HG02759 (cell line): ENCODE measurements around the gene SLC23A1.
"Not testable (repeated sequence)": the region's sequence is repeated elsewhere in the genome, so short reads cannot be mapped to it uniquely, and the experiment has no call there.

Source experiments
- ATAC-seq: cut with Tn5 transposase; IDR thresholded peaks from one replicate; pipeline ENCODE4 v1.9.1; 2021; ENCODE audit warnings: mild to moderate bottlenecking, moderate library complexity; ENCODE audit not compliant: unreplicated experiment

Gene SLC23A1

DNA sequence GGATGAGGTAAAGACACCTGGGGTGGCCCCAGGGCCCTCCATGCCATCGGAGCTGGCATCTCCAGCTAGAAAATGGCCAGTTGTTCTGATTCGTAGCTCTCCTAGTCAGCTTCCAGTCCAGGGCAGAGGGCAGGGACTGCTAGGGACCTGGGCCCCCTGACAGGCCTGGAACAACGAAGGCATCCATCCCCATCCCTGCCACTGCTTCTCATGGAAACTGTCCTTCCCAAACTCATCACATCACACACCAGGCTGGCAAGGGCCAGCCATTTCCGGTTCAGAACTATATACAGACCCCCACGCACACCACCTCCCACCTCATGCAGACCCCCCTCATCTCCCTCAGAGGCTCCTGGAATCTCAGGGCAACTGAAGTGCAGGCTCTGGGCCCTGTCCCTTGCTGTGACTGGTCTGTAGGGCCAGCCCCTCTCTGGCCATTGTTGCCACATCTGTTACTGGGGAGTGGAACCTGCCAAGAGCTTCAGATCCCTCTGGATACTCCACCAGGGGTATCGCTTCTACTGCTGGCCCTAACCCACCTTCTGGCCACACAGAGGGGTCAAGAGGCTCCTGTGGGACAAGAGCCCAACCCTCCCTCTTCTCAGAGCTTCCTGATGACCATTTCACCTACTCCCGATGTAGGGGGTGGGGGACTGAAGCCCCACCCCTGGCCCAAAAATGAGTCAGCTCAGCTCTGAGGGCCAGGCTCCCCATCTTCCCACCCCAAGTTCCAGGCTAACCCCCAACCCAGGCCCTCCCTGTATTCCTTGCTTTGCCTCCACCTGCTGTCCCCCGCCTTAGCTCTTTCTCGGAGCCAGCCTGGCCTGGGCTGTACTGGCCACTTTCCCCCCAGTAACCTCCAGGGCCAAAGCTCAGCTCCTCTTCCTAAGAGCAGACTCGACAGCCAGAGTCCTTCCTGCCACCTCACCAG lies 7.8 kb upstream of the SLC23A1 start:
- ATAC-seq, result no peak

DNA sequence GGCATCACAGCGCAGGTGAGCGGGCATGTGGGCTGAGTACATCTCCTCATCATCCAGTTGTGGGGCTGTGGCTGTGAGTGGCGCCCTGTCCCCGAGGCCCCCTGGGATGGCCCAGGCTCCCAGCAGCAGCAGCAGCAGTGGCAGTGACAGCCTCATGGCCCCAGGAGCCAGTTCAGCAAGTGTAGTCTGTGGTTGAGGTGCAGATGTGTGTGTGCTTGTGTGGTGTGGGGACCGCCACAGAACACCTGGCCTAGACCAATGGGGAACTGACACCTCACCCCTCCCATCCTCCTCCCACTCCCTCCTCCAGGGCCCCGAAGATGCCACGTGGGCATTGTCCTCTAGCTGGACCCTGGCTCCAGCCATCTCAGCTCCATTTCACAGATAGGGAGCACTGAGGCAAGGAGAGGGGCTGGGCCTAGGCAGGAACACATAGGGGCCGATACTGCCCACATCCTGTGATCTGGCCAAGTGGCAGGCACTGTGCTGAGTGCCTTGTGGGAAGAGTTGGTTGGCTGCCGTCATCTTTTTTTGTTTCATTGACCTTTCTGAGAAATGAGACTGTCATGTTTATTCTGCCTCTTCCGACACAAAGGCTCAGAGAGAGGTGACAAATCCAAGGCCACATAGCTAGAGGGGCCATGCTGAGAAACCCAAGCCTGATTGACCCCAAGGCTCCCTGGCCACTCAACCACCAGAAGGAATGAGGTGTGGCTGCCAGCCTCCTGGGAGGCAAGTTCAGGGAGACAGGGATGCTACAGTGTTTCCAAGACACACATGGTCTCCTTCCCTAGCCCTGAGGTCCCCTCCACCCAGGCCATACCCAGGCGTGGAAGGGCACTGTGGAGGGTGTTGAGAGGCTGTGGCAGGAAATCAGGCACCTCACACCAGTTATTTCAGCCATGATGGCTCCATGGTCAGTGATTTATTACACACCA lies 6.9 kb upstream of the SLC23A1 start, which contains the start of gene MZB1:
TSS of gene MZB1 (minus strand) at position 213 of the 938 bp plus-strand sequence. CDS start at position 156, 57 bp downstream.
- peak; percentile 46 for ATAC-seq

DNA sequence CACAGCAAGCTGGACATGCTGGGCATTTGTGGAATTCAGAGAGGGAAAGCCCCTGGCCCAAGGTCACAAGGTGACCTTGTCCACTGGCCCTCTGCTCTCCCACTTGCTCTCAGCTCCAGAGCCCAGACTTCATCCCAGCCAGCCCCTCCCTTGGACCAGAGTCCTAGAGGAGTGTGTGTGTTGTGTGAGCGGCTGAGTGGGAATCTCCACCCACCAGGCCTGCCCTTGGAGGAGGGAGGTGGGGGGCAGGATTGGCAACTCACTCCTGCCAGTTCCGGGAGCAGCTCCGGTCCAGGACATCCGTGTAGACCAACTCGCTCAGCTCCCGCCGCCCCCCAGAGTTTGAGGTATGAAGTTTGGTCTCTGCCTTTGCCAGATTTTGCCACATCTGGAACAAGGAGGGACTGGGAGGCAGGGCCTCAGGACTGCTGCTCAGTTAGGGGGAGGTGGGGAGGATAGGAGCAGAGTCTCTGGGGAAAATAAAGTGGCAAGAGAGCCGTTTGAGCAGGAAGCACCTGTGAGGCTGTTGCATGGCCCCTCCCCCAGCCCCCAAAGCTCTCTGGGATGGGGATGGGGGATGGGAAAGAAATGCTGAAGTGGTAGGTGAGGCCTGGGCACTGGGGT lies 5.2 kb upstream of the SLC23A1 start:
- no peak for ATAC-seq

DNA sequence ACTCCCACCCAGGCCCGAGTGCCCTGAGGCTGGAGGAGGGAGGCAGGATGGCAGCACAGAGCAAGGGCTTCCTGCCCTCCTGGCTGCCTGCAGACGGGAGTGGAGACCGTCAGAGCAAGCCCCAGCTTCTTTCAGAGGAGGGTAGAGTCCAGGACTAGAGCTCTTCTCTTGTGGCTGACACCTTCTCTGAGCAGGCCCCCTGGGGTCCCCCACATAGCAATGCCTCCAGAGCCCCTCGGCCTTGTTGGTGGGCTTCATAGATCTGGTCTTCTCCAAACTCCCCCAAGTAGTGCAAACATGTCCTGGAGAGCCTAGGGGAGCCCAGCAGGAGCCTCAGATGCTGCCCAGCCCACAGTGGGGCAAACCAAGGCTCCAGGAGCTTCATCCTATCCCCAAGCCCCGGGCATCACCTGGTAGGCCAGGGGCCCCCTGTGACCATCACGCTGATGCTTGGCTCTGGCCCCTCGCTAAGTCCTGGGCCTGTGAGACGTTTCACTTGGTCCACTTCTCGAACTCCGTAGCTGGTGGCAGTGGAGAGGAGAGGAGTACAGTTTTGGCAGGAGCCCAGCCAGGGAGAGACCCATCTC lies 4.6 kb upstream of the SLC23A1 start:
- no peak for ATAC-seq

DNA sequence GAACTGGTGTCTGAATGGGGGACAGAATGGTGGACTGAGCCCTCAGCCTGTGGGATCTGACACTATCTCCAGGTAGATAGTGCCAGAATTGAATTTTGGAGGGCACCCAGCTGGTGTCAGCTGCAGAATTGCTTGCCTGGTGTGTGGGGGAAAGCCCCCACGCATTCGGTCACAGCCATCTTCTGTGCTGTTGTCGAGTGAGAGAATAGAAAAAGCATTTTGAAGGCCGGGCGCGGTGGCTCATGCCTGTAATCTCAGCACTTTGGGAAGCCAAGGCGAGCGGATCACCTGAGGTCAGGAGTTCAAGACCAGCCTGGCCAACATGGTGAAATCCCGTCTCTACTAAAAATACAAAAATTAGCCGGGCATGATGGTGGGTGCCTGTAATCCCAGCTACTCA lies 3.9 kb upstream of the SLC23A1 start:
- not testable (repeated sequence) for ATAC-seq

DNA sequence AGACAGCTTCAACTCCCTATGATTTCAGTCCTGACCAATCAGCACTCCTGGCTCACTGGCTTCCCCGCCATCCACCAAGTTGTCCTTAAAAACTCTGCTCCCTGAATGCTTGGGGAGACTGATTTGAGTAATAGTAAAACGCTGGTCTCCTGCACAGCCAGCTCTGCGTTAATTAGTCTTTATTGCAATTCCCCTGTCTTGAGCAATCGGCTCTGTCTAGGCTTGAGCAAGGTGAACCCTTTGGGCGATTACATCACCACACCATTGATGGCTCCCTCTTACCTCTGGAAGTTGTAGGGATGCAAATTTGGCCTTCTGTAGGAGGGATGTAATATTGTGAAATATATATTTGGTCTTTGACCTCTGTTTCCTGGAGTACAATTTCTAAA lies 2.9 kb upstream of the SLC23A1 start:
- ATAC-seq, result no peak

DNA sequence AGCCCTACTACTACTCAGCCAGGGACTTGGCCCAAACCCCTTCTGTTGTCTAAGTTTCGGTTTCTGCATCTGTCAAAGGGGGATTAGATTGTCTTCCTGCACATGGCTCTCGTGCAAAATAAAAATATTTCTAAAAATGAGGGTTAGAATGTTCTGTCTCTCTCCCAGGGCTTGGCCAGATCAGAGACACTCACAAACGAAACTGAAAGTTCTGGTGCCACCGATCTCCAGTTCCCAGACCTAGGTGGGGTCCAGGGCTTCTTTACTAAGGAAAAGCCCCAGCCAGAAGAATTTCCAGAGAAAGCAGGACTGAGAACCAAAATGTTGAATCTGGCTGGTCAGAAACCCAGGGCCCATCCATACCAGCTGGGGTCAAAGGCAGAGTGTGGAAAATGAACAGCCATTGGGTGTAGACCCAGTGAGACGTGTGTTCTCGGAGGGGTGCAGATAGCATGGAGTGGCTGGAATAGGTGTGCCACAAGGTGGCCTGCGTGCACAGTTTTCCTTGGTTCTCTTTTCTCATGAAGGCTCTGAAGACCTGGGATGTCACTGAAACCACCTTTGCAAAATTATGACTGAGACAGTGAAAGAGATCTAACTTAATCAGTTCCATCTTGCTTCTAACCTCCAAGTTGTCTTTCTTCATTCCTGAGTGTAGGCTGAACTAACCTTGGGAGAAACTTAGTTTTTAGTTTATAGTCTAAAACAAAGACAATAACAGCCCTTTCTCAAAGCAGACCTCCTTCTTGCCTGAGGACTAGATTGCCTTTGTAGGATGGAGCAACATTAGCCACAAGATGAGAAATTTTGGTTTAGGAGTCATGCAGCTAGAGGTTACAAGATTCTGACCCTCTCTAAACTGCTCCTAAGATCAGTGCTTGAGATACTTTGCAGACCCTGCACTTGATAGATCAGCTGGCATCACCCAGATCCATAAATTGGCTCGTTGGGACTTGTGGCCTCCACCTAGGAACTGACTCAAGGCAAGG lies 2.3 kb upstream of the SLC23A1 start:
- no peak for ATAC-seq

DNA sequence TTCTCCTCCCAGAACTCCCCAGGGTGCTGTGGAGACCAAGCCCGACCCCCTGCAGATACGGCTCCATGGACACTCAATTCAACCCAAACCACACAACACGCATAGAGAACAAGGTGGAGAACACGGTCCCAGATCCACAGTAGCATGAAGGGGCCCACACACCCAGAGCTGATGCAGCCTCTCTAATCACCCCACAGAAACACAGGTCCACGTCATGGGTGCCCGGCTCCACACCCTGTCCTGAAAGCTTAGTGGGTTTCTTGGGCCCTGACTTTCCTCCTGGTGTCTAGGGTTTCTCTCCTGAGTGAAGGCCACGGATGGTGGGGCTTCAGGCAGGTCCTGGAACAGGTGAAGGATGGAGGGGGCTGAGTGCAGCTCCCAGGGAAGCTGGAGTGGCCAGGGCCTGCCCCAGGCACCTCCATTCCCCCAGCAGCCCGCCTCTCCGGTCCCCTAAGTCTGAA lies 1.5 kb upstream of the SLC23A1 start:
- no peak for ATAC-seq

DNA sequence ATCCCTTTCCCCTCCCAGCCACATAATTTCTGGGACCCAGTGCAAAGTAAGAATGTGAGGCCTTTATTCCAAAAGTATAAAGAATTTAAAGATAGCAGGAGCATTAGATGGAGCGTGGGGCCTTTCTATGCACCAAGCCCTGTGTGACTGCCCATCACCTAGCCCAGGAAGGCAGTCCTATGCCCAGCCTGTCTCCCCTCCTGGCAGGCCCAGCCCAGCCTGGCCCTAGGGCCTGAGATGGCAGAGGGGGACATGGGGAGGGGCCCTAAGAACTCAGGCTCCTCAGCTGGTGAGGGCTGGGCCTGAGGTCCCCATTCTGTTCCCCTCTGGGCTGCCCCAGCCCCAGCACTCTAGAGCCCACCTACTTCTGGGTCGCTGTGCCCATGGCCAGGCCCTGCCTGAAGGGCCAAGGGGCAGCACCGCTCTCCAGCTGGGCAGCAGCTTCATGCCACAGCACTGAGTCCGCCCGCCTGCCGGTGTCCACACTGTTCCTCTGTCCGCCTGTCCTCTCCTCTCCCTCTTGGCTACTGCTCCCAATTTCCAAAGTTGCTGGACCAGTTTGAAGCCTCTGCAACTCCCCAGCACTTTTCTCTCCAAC lies 995 bp upstream of the SLC23A1 start:
- no peak for ATAC-seq

DNA sequence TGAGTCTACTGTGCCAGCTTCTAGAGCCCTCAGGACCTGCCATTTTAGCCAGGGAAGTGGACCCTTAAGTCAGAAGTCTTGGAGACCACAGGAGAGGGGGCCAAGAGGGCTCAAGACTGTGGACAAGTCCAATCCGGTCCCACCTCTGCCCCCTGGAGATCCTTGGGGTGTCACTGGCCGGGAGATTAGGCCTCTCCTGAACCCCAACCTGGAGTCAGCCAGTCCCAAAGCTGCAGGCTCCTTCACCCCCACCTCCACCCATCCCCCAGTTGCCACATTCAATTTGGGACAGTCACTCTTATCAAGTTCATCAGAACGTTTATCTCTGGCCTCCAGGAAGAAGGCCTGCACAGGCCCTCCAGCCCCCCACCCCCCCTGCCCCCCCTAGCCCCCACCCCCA lies 290 bp downstream of the SLC23A1 start:
- no peak for ATAC-seq

DNA sequence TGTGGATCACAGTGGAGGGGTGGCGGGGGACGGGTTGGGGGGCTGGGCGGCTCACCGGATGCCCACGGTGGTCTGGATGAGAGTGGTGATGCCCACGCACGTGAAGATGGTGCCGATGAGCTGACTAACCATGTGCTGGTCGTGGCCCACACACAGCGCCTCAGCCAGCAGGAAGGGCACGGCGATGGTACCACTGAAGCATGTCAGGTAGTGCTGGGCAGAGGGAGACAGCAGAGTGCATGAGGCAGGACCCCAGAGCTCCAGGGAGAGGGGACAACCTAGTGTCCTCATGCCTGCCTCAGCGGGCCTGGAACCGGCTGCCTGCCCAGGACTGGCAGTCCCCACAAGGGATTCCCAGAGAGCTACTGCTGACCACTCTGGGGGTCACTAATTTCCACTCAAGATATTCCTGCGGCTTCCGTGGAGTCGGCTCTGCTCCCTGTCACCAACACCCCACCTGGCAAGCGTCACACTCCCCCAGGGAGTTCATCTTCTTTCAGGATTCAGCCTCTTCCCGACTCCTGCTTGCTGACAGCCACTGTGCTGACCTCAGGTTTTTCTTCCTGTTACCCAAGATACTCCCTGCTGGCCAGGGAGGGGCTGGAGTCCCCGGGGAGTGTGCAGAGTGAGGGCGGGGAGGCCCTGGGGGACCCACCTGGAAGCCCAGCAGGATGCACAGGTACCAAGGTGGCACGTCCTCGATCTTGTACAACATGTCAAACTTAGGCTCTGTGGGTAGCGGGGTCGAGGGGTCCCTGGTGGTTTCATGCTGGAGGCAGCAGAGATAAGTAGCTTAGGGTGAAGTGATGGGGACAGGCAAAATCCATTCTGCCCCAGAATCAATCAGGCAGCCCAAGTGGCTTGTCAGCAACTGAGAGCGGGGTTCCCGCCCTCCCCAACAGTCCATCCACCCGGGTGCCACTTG lies 998 bp downstream of the SLC23A1 start:
- no peak for ATAC-seq

DNA sequence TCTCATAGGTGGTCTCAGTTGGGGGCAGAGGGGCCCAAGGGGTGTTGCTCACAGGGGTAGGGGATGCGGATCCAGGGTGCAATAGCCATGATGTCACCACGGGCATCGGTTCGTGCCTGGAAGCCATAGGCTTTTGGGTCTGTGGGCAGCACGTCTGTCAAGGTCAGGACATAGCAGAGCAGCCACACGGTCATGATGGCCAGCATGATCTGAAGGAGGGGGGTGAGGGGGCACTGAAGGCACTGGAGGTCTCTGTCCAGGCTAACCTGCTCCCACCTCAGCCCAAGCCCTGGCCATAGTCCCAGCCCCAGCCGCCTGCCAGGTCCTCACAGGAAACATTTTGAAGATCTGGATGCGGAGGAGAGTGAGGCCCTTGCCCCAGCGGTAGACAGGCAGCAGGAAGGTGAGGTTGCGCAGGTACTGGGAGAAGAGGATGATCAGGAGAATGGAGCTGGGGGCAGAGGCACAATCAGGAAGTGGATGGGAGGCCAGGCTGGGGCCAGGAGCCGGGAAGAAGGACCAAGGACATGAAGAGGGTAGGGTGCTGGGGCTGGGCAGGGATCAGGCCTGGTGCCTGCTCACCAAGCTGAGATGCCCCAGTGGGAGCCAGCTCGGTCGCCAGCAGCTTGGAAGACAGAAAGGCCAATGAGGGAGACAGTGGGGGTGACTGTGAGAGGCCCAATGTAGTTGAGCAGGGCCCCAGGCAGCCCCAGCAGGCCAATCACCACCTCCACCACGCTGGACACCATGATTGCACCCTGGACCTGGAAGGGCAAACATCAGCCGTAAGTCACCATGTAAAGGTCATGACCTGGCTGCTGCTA lies 3.3 kb downstream of the SLC23A1 start:
- no peak for ATAC-seq

DNA sequence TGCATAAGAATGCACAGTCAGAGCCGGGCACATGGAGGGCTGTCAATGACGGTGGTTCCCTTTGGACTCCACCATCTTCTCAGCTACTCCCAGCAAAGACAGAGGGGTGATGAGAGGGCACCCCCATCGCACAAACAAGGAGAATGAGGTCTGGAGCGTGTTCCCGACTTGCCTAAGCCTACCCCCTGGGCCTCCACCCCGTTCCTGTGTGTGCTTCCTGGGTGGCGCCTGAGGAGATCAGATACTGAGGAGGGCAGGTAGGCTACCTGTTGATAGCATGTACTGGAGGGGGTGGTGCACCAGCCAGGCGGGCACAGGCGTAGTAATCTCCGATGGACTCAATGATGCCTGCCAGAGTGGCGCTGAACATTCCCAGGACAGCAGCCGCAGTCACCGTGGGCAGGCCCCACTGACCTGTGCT lies 4.1 kb downstream of the SLC23A1 start:
- no peak for ATAC-seq

DNA sequence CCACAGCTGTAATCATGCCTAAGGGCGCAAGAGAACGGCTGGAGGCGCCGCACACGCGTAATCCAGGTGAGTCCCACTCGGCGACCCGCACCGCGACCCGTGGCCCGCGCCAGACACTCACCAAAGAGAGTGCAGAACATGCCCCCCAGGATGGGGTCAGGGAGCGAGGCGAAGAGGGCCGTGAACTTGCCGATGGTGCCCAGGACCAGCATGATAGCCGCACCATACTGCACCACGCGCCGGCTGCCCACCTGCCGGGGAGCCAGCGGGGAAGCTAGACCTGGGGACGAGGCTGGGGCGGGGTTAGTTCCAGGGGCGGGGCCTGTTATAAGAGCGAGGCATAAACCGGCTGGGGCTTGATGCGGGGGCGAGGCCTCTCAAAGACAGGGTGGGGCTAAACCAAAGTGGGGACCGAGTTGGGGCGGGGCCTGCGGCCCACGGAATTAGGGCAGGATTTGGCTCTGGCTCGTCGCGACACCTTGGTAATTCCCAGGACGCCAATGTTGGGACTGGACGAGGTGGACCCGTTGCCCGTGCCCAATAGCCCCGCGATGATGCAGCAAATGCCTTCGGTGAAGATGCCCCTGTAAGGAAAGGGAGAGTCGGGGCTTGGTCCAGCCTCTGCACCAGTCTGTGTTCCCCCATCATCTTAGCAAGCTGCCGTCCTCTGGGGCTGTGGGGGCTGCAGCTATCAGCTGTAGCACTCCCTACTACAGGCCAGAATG lies 4.8 kb downstream of the SLC23A1 start:
- ATAC-seq, result no peak

DNA sequence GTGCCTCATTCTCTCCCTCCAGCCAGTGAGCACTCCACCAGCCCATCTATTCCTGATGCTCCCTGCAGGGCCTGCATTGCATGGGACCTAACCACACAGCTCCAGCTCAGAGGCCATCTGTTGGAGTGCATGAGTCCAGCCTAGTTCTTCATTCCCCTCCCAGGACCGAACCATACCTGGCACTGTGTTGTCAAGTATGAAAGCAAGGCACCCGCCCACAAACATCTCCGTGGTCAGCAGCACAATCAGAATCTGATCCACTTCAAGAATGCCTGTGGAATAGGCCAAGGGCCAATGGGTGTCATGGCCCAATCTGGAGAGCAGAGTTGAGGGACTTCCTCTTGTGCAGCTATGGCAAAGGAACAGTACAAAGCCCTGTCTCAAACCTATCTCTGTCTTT lies 5.9 kb downstream of the SLC23A1 start:
- ATAC-seq, result no peak

DNA sequence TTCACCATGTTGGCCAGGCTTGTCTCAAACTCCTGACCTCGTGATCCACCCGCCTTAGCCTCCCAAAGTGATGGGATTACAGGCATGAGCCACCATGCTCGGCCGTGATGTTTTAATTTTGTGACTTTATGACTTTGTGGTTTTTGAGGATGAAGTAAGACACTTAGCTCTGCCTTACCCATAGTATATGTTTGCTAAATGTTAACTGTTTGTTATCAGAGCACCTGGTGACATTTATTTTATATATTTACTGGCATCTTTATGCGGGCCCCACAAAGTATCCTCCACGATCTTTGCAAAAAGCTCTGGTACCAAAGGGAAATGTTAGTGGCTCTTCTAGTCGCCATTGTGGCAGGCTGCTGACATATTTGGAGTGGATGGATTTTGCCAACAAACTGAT lies 6.7 kb downstream of the SLC23A1 start:
- no peak for ATAC-seq
